HCT116 (cell line): ENCODE measurements around the gene METTL25B. TPM values are rescaled to one million over a fixed set of nuclear protein-coding genes. Genes with fewer than 3 reads are reported as not detected.

Experiments
- ATAC-seq: fragments of 200-7000 bp; cut with Tn5 transposase; 2 replicates; pipeline ENCODE4 v1.9.1; 2020; ENCODE audit warnings: mild to moderate bottlenecking, moderate library complexity
- BruUV-seq: library from RNA; stranded (reverse); fragments of 400-500 nt; replicated peaks from 2 replicates; lab custom pipeline; 2021; lab: Mats Ljungman, UMichigan
- CTCF ChIA-PET: fragments of 300-600 bp; sonication (Branson Sonifier 250); formaldehyde crosslinking; loops from one replicate; lab custom pipeline; 2021; ENCODE audit warnings: antibody characterized with exemption; lab: Charles Lee
- POLR2A ChIA-PET: fragments of 300-600, 350-600 bp; sonication (Branson Sonifier 250); formaldehyde crosslinking; loops from one replicate; lab custom pipeline; 2021; ENCODE audit warnings: antibody characterized with exemption; lab: Charles Lee
- RAD21 ChIA-PET, 2 experiments: fragments of 300-600 bp; sonication (Branson Sonifier 250); formaldehyde crosslinking; loops; one replicate each; lab custom pipeline; 2023; ENCODE audit warnings: low total read pairs in 2 of 2; ENCODE audit not compliant: uncharacterized antibody in 2 of 2, unreplicated experiment in 2 of 2, low non-redundant PET in 1 of 2; lab: Charles Lee
- DNase-seq: peaks from one replicate; pipeline ENCODE4 v3.0.0-alpha.2; 2010; ENCODE audit warnings: low read depth, low spot score
- H2AFZ ChIP-seq: fragments of 200-600 bp; shearing (Covaris generic), sonication (generic); 2 replicates; pipeline ENCODE4 v1.6.1; 2017; ENCODE audit warnings: low read depth, mixed run types, mixed read lengths, antibody characterized with exemption, low read length; ENCODE audit not compliant: poor library complexity, severe bottlenecking
- H3K27ac ChIP-seq: 2 replicates; pipeline ENCODE4 v1.5.1; 2012; ENCODE audit warnings: low read depth, low read length
- H3K27me3 ChIP-seq: fragments of 200-600 bp; sonication (generic); 2 replicates; pipeline ENCODE4 v1.6.1; 2016; ENCODE audit warnings: mixed run types, low read length, mixed read lengths; ENCODE audit not compliant: insufficient read depth
- H3K36me3 ChIP-seq, 2 experiments: fragments of 200-500 bp in 1 of 2; fragments of 200-600 bp in 1 of 2; sonication (Bioruptor generic) in 1 of 2; sonication (generic) in 1 of 2; 2 replicates each; pipeline versions ENCODE4 v1.5.1 to v1.6.1; 2014 to 2016; ENCODE audit warnings: low read length in 2 of 2, inconsistent platforms in 1 of 2, mixed read lengths in 1 of 2, mixed run types in 1 of 2; ENCODE audit not compliant: insufficient read depth in 2 of 2, control insufficient read depth in 1 of 2
- H3K4me1 ChIP-seq, 2 experiments: fragments of 200-600 bp in 1 of 2; sonication (generic) in 1 of 2; 2 replicates each; pipeline versions ENCODE4 v1.5.1 to v1.6.1; 2012 to 2017; ENCODE audit warnings: low read length in 2 of 2, inconsistent platforms in 1 of 2, mild to moderate bottlenecking in 1 of 2, mixed read lengths in 1 of 2, mixed run types in 1 of 2, moderate library complexity in 1 of 2; ENCODE audit not compliant: insufficient read depth in 2 of 2, control insufficient read depth in 1 of 2
- H3K4me2 ChIP-seq: fragments of 200-600 bp; sonication (generic); 2 replicates; pipeline ENCODE4 v1.6.1; 2017; ENCODE audit warnings: mixed run types, low read length, mixed read lengths
- H3K4me3 ChIP-seq, 2 experiments: fragments of 200-600 bp in 1 of 2; sonication (generic) in 1 of 2; replicated peaks in 1 of 2; 2 replicates each; pipeline ENCODE4 v1.5.1; 2011 to 2016; ENCODE audit warnings: low read length in 2 of 2, control low read depth in 1 of 2, low read depth in 1 of 2, mild to moderate bottlenecking in 1 of 2, mixed read lengths in 1 of 2, mixed run types in 1 of 2
- H3K79me2 ChIP-seq: fragments of 200-600 bp; sonication (generic); 2 replicates; pipeline ENCODE4 v1.6.1; 2017; ENCODE audit warnings: mild to moderate bottlenecking, mixed run types, low read length, moderate library complexity, mixed read lengths; ENCODE audit not compliant: insufficient read depth
- H3K9ac ChIP-seq: fragments of 200-600 bp; sonication (generic); 2 replicates; pipeline ENCODE4 v1.6.1; 2016; ENCODE audit warnings: low read length, mixed read lengths
- H3K9me2 ChIP-seq: fragments of 200-600 bp; sonication (generic), shearing (Covaris generic); 2 replicates; pipeline ENCODE4 v1.6.1; 2017; ENCODE audit warnings: mixed run types, mild to moderate bottlenecking, moderate library complexity; ENCODE audit not compliant: insufficient read depth
- H3K9me3 ChIP-seq, 2 experiments: fragments of 200-500 bp in 1 of 2; fragments of 200-600 bp in 1 of 2; sonication (Bioruptor generic) in 1 of 2; sonication (generic) in 1 of 2; 2 replicates each; pipeline ENCODE4 v1.6.1; 2014 to 2017; ENCODE audit warnings: low read length in 2 of 2, mixed read lengths in 2 of 2, inconsistent platforms in 1 of 2, low read depth in 1 of 2, mild to moderate bottlenecking in 1 of 2, mixed run types in 1 of 2, moderate library complexity in 1 of 2; ENCODE audit not compliant: control insufficient read depth in 1 of 2, insufficient read depth in 1 of 2
- H4K20me1 ChIP-seq: fragments of 200-600 bp; sonication (generic), shearing (Covaris generic); 2 replicates; pipeline ENCODE4 v1.6.1; 2017; ENCODE audit warnings: mixed run types, mild to moderate bottlenecking, moderate library complexity; ENCODE audit not compliant: insufficient read depth
- CBX3 ChIP-seq: IDR thresholded peaks from 2 replicates; pipeline ENCODE4 v1.6.1; 2012; ENCODE audit warnings: low read depth
- POLR2AphosphoS5 ChIP-seq: IDR thresholded peaks from 2 replicates; pipeline ENCODE4 v1.6.1; 2011; ENCODE audit warnings: mild to moderate bottlenecking, low read depth, low read length, moderate library complexity
- YY1 ChIP-seq: IDR thresholded peaks from 2 replicates; pipeline ENCODE4 v1.6.1; 2011; ENCODE audit warnings: low read length, low read depth, moderate library complexity, mild to moderate bottlenecking; ENCODE audit not compliant: insufficient replicate concordance; ENCODE audit errors: extremely low read depth
- ZFX ChIP-seq: fragments of 450-650 bp; IDR thresholded peaks from 2 replicates; pipeline ENCODE4 v1.6.1; 2017
- intact Hi-C: fragments of 100-400 bp; cut with micrococcal nuclease; formaldehyde crosslinking; loops from 2 replicates; pipeline ENCODE4 v1.10.0; 2022
- total RNA-seq: library from RNA; stranded (reverse); gene quantifications from one replicate; pipeline ENCODE4 v1.2.1, GENCODE V29; 2021; ENCODE audit not compliant: unreplicated experiment
- TF ChIP-seq, protein P1 (sequence below): IDR thresholded peaks from 2 replicates; pipeline ENCODE4 v1.6.1; 2011; ENCODE audit warnings: mild to moderate bottlenecking, low read length, moderate library complexity; ENCODE audit not compliant: insufficient replicate concordance; ENCODE audit errors: extremely low read depth

Gene METTL25B
- total RNA-seq, 1 experiment from 2014 or later: 36.5 TPM

DNA sequence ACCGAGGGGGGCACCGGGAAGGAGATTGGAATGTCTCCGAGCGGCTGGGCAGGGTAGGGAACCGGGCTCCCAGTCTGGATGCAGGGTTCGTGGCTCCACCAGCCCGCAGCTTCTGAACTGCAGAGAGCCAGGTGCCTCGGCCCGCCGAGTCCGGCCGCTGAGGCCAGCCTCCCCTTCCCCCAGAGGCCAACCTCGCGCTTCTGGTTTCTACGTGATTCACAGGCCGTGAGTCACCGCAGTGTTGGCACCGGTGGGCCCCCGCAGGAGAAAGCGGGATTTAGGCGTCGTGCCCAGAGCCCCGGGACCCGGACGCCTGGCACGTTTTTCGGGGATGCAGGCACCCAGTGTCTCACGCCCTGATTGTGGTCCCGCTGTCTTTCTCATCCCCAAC is 23.3 kb upstream of the METTL25B start:
- CTCF ChIA-PET: interaction anchor here (1.3 to 14.7 kb wide), 7 partner anchors 8 to 223 kb away, joined by 3 to 310 read pairs (median 7); partner anchors contain the start of gene NES
- no peaks in the 10 kb centered on the region for H3K9me3 ChIP-seq
- H3K27ac ChIP-seq: peak overlapping the region; percentile 89
- H3K79me2 ChIP-seq: peaks cover 27% of the 10 kb centered on the region
- H3K4me2 ChIP-seq: peak overlapping the region; percentile 85
- TSS peak; percentile 68 for BruUV-seq
- POLR2A ChIA-PET: interaction anchor here (1.0 to 6.4 kb wide), 9 partner anchors 10 to 372 kb away, joined by 4 to 87 read pairs (median 11); partner anchors contain the start of genes ISG20L2, MEF2D, METTL25B and MRPL24
- H2AFZ ChIP-seq: no peak overlapping the region
- peak; percentile 72 for TF ChIP-seq POLR2AphosphoS5
- TF ChIP-seq YY1: peak; percentile 27
- peak; percentile 52; the same call in 1 of the 2 replicates for TF ChIP-seq ZFX
- TF ChIP-seq, protein P1, sequence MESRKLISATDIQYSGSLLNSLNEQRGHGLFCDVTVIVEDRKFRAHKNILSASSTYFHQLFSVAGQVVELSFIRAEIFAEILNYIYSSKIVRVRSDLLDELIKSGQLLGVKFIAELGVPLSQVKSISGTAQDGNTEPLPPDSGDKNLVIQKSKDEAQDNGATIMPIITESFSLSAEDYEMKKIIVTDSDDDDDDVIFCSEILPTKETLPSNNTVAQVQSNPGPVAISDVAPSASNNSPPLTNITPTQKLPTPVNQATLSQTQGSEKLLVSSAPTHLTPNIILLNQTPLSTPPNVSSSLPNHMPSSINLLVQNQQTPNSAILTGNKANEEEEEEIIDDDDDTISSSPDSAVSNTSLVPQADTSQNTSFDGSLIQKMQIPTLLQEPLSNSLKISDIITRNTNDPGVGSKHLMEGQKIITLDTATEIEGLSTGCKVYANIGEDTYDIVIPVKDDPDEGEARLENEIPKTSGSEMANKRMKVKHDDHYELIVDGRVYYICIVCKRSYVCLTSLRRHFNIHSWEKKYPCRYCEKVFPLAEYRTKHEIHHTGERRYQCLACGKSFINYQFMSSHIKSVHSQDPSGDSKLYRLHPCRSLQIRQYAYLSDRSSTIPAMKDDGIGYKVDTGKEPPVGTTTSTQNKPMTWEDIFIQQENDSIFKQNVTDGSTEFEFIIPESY: peak; percentile 76
- TF ChIP-seq CBX3: no peak
- peaks cover 60 to 75% of the 10 kb centered on the region in 2 experiments for H3K4me1 ChIP-seq
- H4K20me1 ChIP-seq: no peaks in the 10 kb centered on the region
- peak overlapping the region; percentile 80 for H3K9ac ChIP-seq
- RAD21 ChIA-PET: interaction anchor here (1.6 to 3.5 kb wide), 4 partner anchors 12 to 16 kb away, joined by 4 to 45 read pairs (median 16); no protein-coding TSS in a partner anchor
- H3K9me2 ChIP-seq: no peaks in the 10 kb centered on the region
- DNase-seq (no peak), ATAC-seq (peak; percentile 19)
- intact Hi-C loops: loop anchor here (1.0 kb wide), 1 partner anchor 45 kb away; no protein-coding TSS in a partner anchor
- H3K4me3 ChIP-seq: peak overlapping the region; percentile 62 to 63
- H3K36me3 ChIP-seq: peaks cover 11% of the 10 kb centered on the region in 2 experiments; a peak in 3 of 4 replicates
- no peaks in the 10 kb centered on the region for H3K27me3 ChIP-seq
